HG03196 (cell line): Measurements from ENCODE around the gene TIPIN.
"Not testable (repeated sequence)": the region's sequence is repeated elsewhere in the genome, so short reads cannot be mapped to it uniquely, and the experiment has no call there.

ENCODE experiments used
- ATAC-seq: cut with Tn5 transposase; IDR thresholded peaks from one replicate; pipeline ENCODE4 v1.9.1; 2021; ENCODE audit not compliant: unreplicated experiment

The TIPIN gene

GRCh38 chr15:66386204-66387123, 30.0 kb upstream of the TIPIN start, which contains the start of gene MAP2K1:
MAP2K1 (plus strand) TSS chr15:66386912; CDS start chr15:66387348, 436 bp downstream.
- peak; percentile 71 for ATAC-seq

GRCh38 chr15:66381376-66381775, 24.9 kb upstream of the TIPIN start:
- not testable (repeated sequence) for ATAC-seq

GRCh38 chr15:66378814-66379430, 22.4 kb upstream of the TIPIN start:
- ATAC-seq = no peak

GRCh38 chr15:66374179-66374578, 17.7 kb upstream of the TIPIN start:
- ATAC-seq = no peak

GRCh38 chr15:66369773-66370651, 13.5 kb upstream of the TIPIN start:
- ATAC-seq = no peak

GRCh38 chr15:66364944-66365528, 8.6 kb upstream of the TIPIN start:
- no peak for ATAC-seq

- ATAC-seq = no peak
Observed at GRCh38 chr15:66362776-66363175, 6.3 kb upstream of the TIPIN start.

GRCh38 chr15:66361745-66362460, 5.4 kb upstream of the TIPIN start:
- ATAC-seq = not testable (repeated sequence)

- no peak for ATAC-seq
Observed at GRCh38 chr15:66359740-66360139, 3.3 kb upstream of the TIPIN start.

- ATAC-seq = no peak
Observed at GRCh38 chr15:66356077-66356358, 467 bp downstream of the TIPIN start.

GRCh38 chr15:66348530-66348929, 8.0 kb downstream of the TIPIN start:
- ATAC-seq = not testable (repeated sequence)

GRCh38 chr15:66328771-66329170, 27.7 kb downstream of the TIPIN start:
- no peak for ATAC-seq

GRCh38 chr15:66327736-66328135, 28.7 kb downstream of the TIPIN start:
- ATAC-seq = no peak

- no peak for ATAC-seq
Observed at GRCh38 chr15:66326051-66326450, 30.4 kb downstream of the TIPIN start.

- ATAC-seq = no peak
Observed at GRCh38 chr15:66323312-66323928, 33.1 kb downstream of the TIPIN start.

GRCh38 chr15:66312144-66312543, 44.3 kb downstream of the TIPIN start:
- ATAC-seq = no peak

GRCh38 chr15:66310786-66311185, 45.7 kb downstream of the TIPIN start:
- ATAC-seq = no peak

- no peak for ATAC-seq
Observed at GRCh38 chr15:66309828-66310227, 46.7 kb downstream of the TIPIN start.

GRCh38 chr15:66308531-66308930, 48.0 kb downstream of the TIPIN start:
- ATAC-seq = no peak

GRCh38 chr15:66306381-66306780, 50.1 kb downstream of the TIPIN start:
- no peak for ATAC-seq
